GM08714 (cell line): Measurements from ENCODE around the gene BEND5.

Source experiments
- H3K4me3 ChIP-seq: fragments of 200-500 bp; sonication (Bioruptor generic); 2 replicates; pipeline ENCODE4 v1.5.1; 2014; ENCODE audit warnings: mild to moderate bottlenecking, low read length, inconsistent platforms
- ZNF274 ChIP-seq: IDR thresholded peaks from 2 replicates; pipeline ENCODE4 v1.6.1; 2012; ENCODE audit warnings: mild to moderate bottlenecking, low read depth, low read length

BEND5 gene

GRCh38 chr1:48784301-48784700 is 7.6 kb upstream of the BEND5 start:
- TF ChIP-seq ZNF274 = no peak
- no peak overlapping the region for H3K4me3 ChIP-seq

GRCh38 chr1:48777219-48777895 is 666 bp upstream of the BEND5 start:
- TF ChIP-seq ZNF274 = no peak
- peak overlapping the region; percentile 62 for H3K4me3 ChIP-seq

GRCh38 chr1:48775831-48776392 is 779 bp downstream of the BEND5 start:
- peak overlapping the region; percentile 62; the same call in 1 of the 2 replicates for H3K4me3 ChIP-seq

GRCh38 chr1:48773133-48773532 is 3.6 kb downstream of the BEND5 start:
- no peak for TF ChIP-seq ZNF274
- H3K4me3 ChIP-seq = no peak overlapping the region; the same call in 1 of the 2 replicates

More at GRCh38 chr1:48775831-48776392, 779 bp downstream of the BEND5 start:
- TF ChIP-seq ZNF274 = no peak

GRCh38 chr1:48772211-48772610 is 4.5 kb downstream of the BEND5 start:
- no peak for TF ChIP-seq ZNF274
- H3K4me3 ChIP-seq = no peak overlapping the region

GRCh38 chr1:48771561-48771960 is 5.1 kb downstream of the BEND5 start:
- no peak for TF ChIP-seq ZNF274
- no peak overlapping the region for H3K4me3 ChIP-seq

GRCh38 chr1:48767975-48768510 is 8.6 kb downstream of the BEND5 start:
- no peak overlapping the region for H3K4me3 ChIP-seq
- TF ChIP-seq ZNF274 = no peak

- no peak for TF ChIP-seq ZNF274
- no peak overlapping the region for H3K4me3 ChIP-seq
These were observed 11.4 kb downstream of the BEND5 start for GRCh38 chr1:48765335-48765734.

GRCh38 chr1:48761986-48762385 is 14.7 kb downstream of the BEND5 start:
- no peak overlapping the region for H3K4me3 ChIP-seq
- TF ChIP-seq ZNF274 = no peak

GRCh38 chr1:48761411-48761810 is 15.3 kb downstream of the BEND5 start:
- no peak for TF ChIP-seq ZNF274
- no peak overlapping the region for H3K4me3 ChIP-seq

- H3K4me3 ChIP-seq = no peak overlapping the region
- TF ChIP-seq ZNF274 = no peak
These were observed 15.8 kb downstream of the BEND5 start for GRCh38 chr1:48760857-48761256.

GRCh38 chr1:48758976-48759375 is 17.7 kb downstream of the BEND5 start:
- TF ChIP-seq ZNF274 = no peak
- no peak overlapping the region for H3K4me3 ChIP-seq

GRCh38 chr1:48757363-48757762 is 19.3 kb downstream of the BEND5 start:
- TF ChIP-seq ZNF274 = no peak
- no peak overlapping the region for H3K4me3 ChIP-seq

GRCh38 chr1:48756683-48757316 is 19.9 kb downstream of the BEND5 start:
- TF ChIP-seq ZNF274 = no peak

GRCh38 chr1:48753293-48753692 is 23.4 kb downstream of the BEND5 start:
- no peak for TF ChIP-seq ZNF274
- H3K4me3 ChIP-seq = no peak overlapping the region

More at GRCh38 chr1:48756683-48757316, 19.9 kb downstream of the BEND5 start:
- no peak overlapping the region for H3K4me3 ChIP-seq
